Naive thymus-derived CD4-positive, alpha-beta T cell (primary cell): ENCODE data around the gene NCOA4. TPM values are rescaled to one million over a fixed set of nuclear protein-coding genes. Genes with fewer than 3 reads are reported as not detected.
"Not testable (repeated sequence)": the region's sequence is repeated elsewhere in the genome, so short reads cannot be mapped to it uniquely, and the experiment has no call there.

Experiments
- ATAC-seq: fragments of 150-1000 bp; cut with Tn5 transposase; 2 replicates; pipeline ENCODE4 v1.10.0; 2021; ENCODE audit warnings: mild to moderate bottlenecking, moderate library complexity
- CTCF ChIA-PET: fragments of 350-600 bp; sonication (Branson Sonifier 250); formaldehyde crosslinking; loops from one replicate; lab custom pipeline; 2021; ENCODE audit warnings: antibody characterized with exemption; lab: Charles Lee
- POLR2A ChIA-PET: fragments of 350-600 bp; sonication (Branson Sonifier 250); formaldehyde crosslinking; loops from one replicate; lab custom pipeline; 2021; ENCODE audit warnings: antibody characterized with exemption, inconsistent platforms; lab: Charles Lee
- DNase-seq, 9 donors: peaks; one replicate each; pipeline versions ENCODE4 v3.0.0 to v3.0.0-alpha.2; 2020 to 2022; ENCODE audit warnings: mixed read lengths in 1 of 9
- H3K27ac ChIP-seq: one replicate; pipeline ENCODE4 v1.7.0; 2013; ENCODE audit warnings: mild to moderate bottlenecking, low read depth, low read length, moderate library complexity
- H3K27me3 ChIP-seq, 2 donors: one replicate each; pipeline ENCODE4 v1.7.0; 2013; ENCODE audit warnings: low read length in 2 of 2, mild to moderate bottlenecking in 2 of 2, moderate library complexity in 2 of 2; ENCODE audit not compliant: control insufficient read depth in 2 of 2, insufficient read depth in 2 of 2
- H3K36me3 ChIP-seq, 3 experiments: 1 replicate in 2 of 3; 2 replicates in 1 of 3; pipeline ENCODE4 v1.7.0; 2013; ENCODE audit warnings: low read length in 3 of 3, mild to moderate bottlenecking in 3 of 3, moderate library complexity in 1 of 3; ENCODE audit not compliant: insufficient read depth in 3 of 3, control insufficient read depth in 2 of 3
- H3K4me1 ChIP-seq, 2 donors: one replicate each; pipeline ENCODE4 v1.7.0; 2013; ENCODE audit warnings: low read length in 2 of 2, mild to moderate bottlenecking in 2 of 2, moderate library complexity in 1 of 2; ENCODE audit not compliant: control insufficient read depth in 2 of 2, insufficient read depth in 2 of 2
- H3K4me3 ChIP-seq: 2 replicates; pipeline ENCODE4 v1.7.0; 2013; ENCODE audit warnings: mild to moderate bottlenecking, low read length
- H3K9me3 ChIP-seq, 3 experiments: 1 replicate in 2 of 3; 2 replicates in 1 of 3; pipeline ENCODE4 v1.7.0; 2013; ENCODE audit warnings: low read length in 3 of 3; ENCODE audit not compliant: control insufficient read depth in 2 of 3
- H3K27ac Mint-ChIP-seq, 9 donors: one replicate each; pipeline ENCODE4 v1.8.0; 2020 to 2022; ENCODE audit warnings: mixed read lengths in 9 of 9, mild to moderate bottlenecking in 8 of 9, moderate library complexity in 5 of 9, inconsistent platforms in 2 of 9
- H3K27me3 Mint-ChIP-seq, 5 donors: one replicate each; pipeline ENCODE4 v1.8.0; 2021 to 2022; ENCODE audit warnings: mixed read lengths in 5 of 5, mild to moderate bottlenecking in 1 of 5
- H3K36me3 Mint-ChIP-seq, 5 donors: one replicate each; pipeline ENCODE4 v1.8.0; 2020 to 2022; ENCODE audit warnings: mixed read lengths in 5 of 5, mild to moderate bottlenecking in 3 of 5, inconsistent platforms in 1 of 5
- H3K4me1 Mint-ChIP-seq, 7 donors: one replicate each; pipeline ENCODE4 v1.8.0; 2020 to 2022; ENCODE audit warnings: mixed read lengths in 7 of 7, mild to moderate bottlenecking in 3 of 7, inconsistent platforms in 1 of 7
- H3K4me3 Mint-ChIP-seq, 10 donors: one replicate each; pipeline ENCODE4 v1.8.0; 2020 to 2022; ENCODE audit warnings: mild to moderate bottlenecking in 10 of 10, mixed read lengths in 10 of 10, moderate library complexity in 6 of 10, inconsistent platforms in 2 of 10
- H3K9me3 Mint-ChIP-seq, 11 donors: one replicate each; pipeline ENCODE4 v1.8.0; 2020 to 2022; ENCODE audit warnings: mixed read lengths in 11 of 11, mild to moderate bottlenecking in 4 of 11, inconsistent platforms in 1 of 11, moderate library complexity in 1 of 11
- intact Hi-C, 2 donors: fragments of 100-400 bp; cut with micrococcal nuclease; formaldehyde crosslinking; loops; one replicate each; pipeline ENCODE4 v1.15.1; 2023
- polyA plus RNA-seq, 2 donors: library from polyadenylated mRNA; unstranded; fragments of 300-500 nt; fragmentation: Illumina TruSeq; gene quantifications; one replicate each; pipeline ENCODE4 v1.2.3, GENCODE V29; 2021
- total RNA-seq, 6 experiments: library from RNA in 5 of 6; stranded (reverse) in 5 of 6; gene quantifications; 1 replicate in 5 of 6; 2 replicates in 1 of 6; pipeline ENCODE4 v1.2.3 and lab custom pipeline; 2021 to 2026

NCOA4 gene
- total and polyA plus RNA-seq, 7 experiments from 2014 or later, result 54.6 to 181 (median 106) TPM

- H3K36me3 ChIP-seq, H3K9me3 Mint-ChIP-seq, H3K27me3 ChIP-seq, H3K9me3 ChIP-seq, POLR2A ChIA-PET, CTCF ChIA-PET, H3K36me3 Mint-ChIP-seq, H3K27me3 Mint-ChIP-seq: not testable (repeated sequence)
- Histone ChIP-seq H3K27ac (peak within 1 kb of the TSS; percentile 75), H3K4me1 (peaks cover 0 to 13% of the 10 kb centered on the region in 2 donors), H3K4me3 (peak within 1 kb of the TSS; percentile 86)
- H3K4me3 Mint-ChIP-seq, result peak within 1 kb of the TSS; percentile 97 to 100 (median 99)
- H3K27ac Mint-ChIP-seq, result peak within 1 kb of the TSS; percentile 90 to 98 (median 94)
- DNase-seq (peak; percentile 81 to 90 (median 88)), ATAC-seq (peak; percentile 95)
- intact Hi-C loops, result loop anchor here (1.0 to 10.0 kb wide), 4 partner anchors 58 to 377 kb away; partner anchors contain the start of genes NCOA4 (in 2 of the 2) and ZFAND4 (in 1 of the 2)
- H3K4me1 Mint-ChIP-seq, result peaks cover 30 to 67% (median 51%) of the 10 kb centered on the region in 7 donors
These were observed 58.2 kb downstream of the NCOA4 start, which contains the start of gene TIMM23 for GRCh38 chr10:45972106-45972812. TIMM23 (plus strand) TSS chr10:45972489; CDS start chr10:45972625, 136 bp downstream.

- H3K27me3 ChIP-seq, H3K9me3 Mint-ChIP-seq, H3K36me3 ChIP-seq, POLR2A ChIA-PET, CTCF ChIA-PET, H3K27me3 Mint-ChIP-seq, H3K9me3 ChIP-seq, H3K36me3 Mint-ChIP-seq: not testable (repeated sequence)
- DNase-seq (peak in 1 of 9 donors; percentile 8), ATAC-seq (peak; percentile 35)
- intact Hi-C loops, result loop anchor here (1.0 to 10.0 kb wide), 4 partner anchors 59 to 377 kb away; partner anchors contain the start of genes NCOA4 (in 2 of the 2) and ZFAND4 (in 1 of the 2)
- Histone ChIP-seq H3K27ac (peak overlapping the region; percentile 75), H3K4me3 (peak overlapping the region; percentile 86), H3K4me1 (peaks cover 0 to 13% of the 10 kb centered on the region in 2 donors)
- peak overlapping the region in 8 of 9 donors; percentile 67 to 95 (median 92) for H3K27ac Mint-ChIP-seq
- peak overlapping the region; percentile 97 to 100 (median 99) for H3K4me3 Mint-ChIP-seq
- H3K4me1 Mint-ChIP-seq, result peaks cover 32 to 73% (median 56%) of the 10 kb centered on the region in 7 donors
These were observed 58.7 kb downstream of the NCOA4 start for GRCh38 chr10:45971742-45972105.

- H3K36me3 ChIP-seq, H3K36me3 Mint-ChIP-seq, CTCF ChIA-PET, H3K9me3 Mint-ChIP-seq, H3K27me3 ChIP-seq, H3K27me3 Mint-ChIP-seq, POLR2A ChIA-PET, ATAC-seq, H3K9me3 ChIP-seq, DNase-seq: not testable (repeated sequence)
- Histone ChIP-seq H3K4me3 (peak overlapping the region; percentile 86), H3K27ac (peak overlapping the region; percentile 75), H3K4me1 (peaks cover 0 to 13% of the 10 kb centered on the region in 2 donors)
- intact Hi-C loops, result loop anchor here in 1 of 2 donors (5.0 to 10.0 kb wide), 2 partner anchors 299 to 376 kb away; partner anchors contain the start of gene ZFAND4
- Mint-ChIP-seq H3K4me3 (peak overlapping the region; percentile 97 to 100 (median 99)), H3K27ac (peak overlapping the region in 5 of 9 donors; percentile 58 to 91 (median 83)), H3K4me1 (peaks cover 34 to 78% (median 61%) of the 10 kb centered on the region in 7 donors)
These were observed 59.4 kb downstream of the NCOA4 start for GRCh38 chr10:45971019-45971418.

- H3K27ac ChIP-seq, H3K27me3 ChIP-seq, ATAC-seq, H3K9me3 ChIP-seq, H3K4me3 ChIP-seq, H3K36me3 Mint-ChIP-seq, H3K4me1 ChIP-seq, intact Hi-C loops, H3K36me3 ChIP-seq, DNase-seq, POLR2A ChIA-PET, H3K4me3 Mint-ChIP-seq, H3K9me3 Mint-ChIP-seq, H3K27me3 Mint-ChIP-seq, CTCF ChIA-PET, H3K27ac Mint-ChIP-seq: not testable (repeated sequence)
- H3K4me1 Mint-ChIP-seq, result peaks cover 0 to 14% (median 13%) of the 10 kb centered on the region in 7 donors
These were observed 67.6 kb downstream of the NCOA4 start for GRCh38 chr10:45962686-45963452.

GRCh38 chr10:45957928-45958327 lies 72.5 kb downstream of the NCOA4 start:
- POLR2A ChIA-PET, H3K36me3 ChIP-seq, H3K27me3 ChIP-seq, ATAC-seq, H3K36me3 Mint-ChIP-seq, intact Hi-C loops, H3K27me3 Mint-ChIP-seq, H3K4me3 Mint-ChIP-seq, H3K4me1 ChIP-seq, H3K9me3 Mint-ChIP-seq, H3K9me3 ChIP-seq, H3K4me1 Mint-ChIP-seq, H3K4me3 ChIP-seq, H3K27ac ChIP-seq, DNase-seq, CTCF ChIA-PET: not testable (repeated sequence)
- peak overlapping the region in 1 of 9 donors; percentile 25 for H3K27ac Mint-ChIP-seq

GRCh38 chr10:45956634-45957033 lies 73.8 kb downstream of the NCOA4 start:
- ATAC-seq, H3K4me3 Mint-ChIP-seq, CTCF ChIA-PET, H3K36me3 ChIP-seq, H3K9me3 Mint-ChIP-seq, H3K9me3 ChIP-seq, H3K4me1 ChIP-seq, H3K36me3 Mint-ChIP-seq, H3K4me3 ChIP-seq, H3K27me3 ChIP-seq, intact Hi-C loops, H3K4me1 Mint-ChIP-seq, H3K27ac ChIP-seq, H3K27me3 Mint-ChIP-seq, DNase-seq, POLR2A ChIA-PET, H3K27ac Mint-ChIP-seq: not testable (repeated sequence)
